ENCODE data around the gene BRWD1.

GRCh38 chr21:39313042-39313570, 326 bp downstream of the BRWD1 start:
- TF ChIP-seq, protein P1, sequence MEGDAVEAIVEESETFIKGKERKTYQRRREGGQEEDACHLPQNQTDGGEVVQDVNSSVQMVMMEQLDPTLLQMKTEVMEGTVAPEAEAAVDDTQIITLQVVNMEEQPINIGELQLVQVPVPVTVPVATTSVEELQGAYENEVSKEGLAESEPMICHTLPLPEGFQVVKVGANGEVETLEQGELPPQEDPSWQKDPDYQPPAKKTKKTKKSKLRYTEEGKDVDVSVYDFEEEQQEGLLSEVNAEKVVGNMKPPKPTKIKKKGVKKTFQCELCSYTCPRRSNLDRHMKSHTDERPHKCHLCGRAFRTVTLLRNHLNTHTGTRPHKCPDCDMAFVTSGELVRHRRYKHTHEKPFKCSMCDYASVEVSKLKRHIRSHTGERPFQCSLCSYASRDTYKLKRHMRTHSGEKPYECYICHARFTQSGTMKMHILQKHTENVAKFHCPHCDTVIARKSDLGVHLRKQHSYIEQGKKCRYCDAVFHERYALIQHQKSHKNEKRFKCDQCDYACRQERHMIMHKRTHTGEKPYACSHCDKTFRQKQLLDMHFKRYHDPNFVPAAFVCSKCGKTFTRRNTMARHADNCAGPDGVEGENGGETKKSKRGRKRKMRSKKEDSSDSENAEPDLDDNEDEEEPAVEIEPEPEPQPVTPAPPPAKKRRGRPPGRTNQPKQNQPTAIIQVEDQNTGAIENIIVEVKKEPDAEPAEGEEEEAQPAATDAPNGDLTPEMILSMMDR (IDR thresholded peaks at IDR 0.05): no peak
- no peak for TF ChIP-seq ZFX (IDR thresholded peaks at IDR 0.05; ENCODE audit: borderline replicate concordance)
